Epithelial cell of esophagus (primary cell): ENCODE data around the gene SLC51A.

Source experiments
- DNase-seq: peaks from one replicate; pipeline ENCODE4 v3.0.0; 2010; ENCODE audit warnings: low read depth
- H3K4me3 ChIP-seq: 2 replicates; pipeline ENCODE4 v1.5.1; 2011; ENCODE audit warnings: mild to moderate bottlenecking, low read length, control low read depth
- TF ChIP-seq, protein P1 (sequence below): IDR thresholded peaks from 2 replicates; pipeline ENCODE4 v1.5.1; 2011; ENCODE audit warnings: low read depth, mild to moderate bottlenecking, low read length, control low read depth, inconsistent platforms; ENCODE audit not compliant: insufficient read depth; ENCODE audit errors: missing control alignments

Gene SLC51A

GRCh38 chr3:196280689-196281440 lies 64.5 kb downstream of the SLC51A start:
- no peak for DNase-seq
- TF ChIP-seq, protein P1, sequence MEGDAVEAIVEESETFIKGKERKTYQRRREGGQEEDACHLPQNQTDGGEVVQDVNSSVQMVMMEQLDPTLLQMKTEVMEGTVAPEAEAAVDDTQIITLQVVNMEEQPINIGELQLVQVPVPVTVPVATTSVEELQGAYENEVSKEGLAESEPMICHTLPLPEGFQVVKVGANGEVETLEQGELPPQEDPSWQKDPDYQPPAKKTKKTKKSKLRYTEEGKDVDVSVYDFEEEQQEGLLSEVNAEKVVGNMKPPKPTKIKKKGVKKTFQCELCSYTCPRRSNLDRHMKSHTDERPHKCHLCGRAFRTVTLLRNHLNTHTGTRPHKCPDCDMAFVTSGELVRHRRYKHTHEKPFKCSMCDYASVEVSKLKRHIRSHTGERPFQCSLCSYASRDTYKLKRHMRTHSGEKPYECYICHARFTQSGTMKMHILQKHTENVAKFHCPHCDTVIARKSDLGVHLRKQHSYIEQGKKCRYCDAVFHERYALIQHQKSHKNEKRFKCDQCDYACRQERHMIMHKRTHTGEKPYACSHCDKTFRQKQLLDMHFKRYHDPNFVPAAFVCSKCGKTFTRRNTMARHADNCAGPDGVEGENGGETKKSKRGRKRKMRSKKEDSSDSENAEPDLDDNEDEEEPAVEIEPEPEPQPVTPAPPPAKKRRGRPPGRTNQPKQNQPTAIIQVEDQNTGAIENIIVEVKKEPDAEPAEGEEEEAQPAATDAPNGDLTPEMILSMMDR, result no peak

DNA sequence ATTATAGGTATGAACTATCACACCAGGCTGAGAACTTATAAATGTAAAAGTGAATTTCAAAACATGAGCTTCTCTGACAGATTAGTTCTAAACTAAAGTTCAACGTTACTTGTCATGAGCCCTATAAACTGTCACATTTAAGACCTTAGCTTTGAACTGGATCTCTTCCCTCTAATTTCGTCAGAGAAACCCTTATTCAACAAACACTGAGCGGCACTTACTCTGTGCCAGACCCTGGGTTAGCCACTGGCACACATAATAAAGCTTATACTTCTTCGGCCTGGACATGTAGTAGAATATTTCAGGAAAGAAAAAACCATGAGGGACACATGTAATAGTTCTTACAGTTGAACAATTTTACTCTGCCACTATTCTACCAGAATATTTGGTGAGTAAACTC lies 65.6 kb downstream of the SLC51A start:
- DNase-seq, result no peak
- H3K4me3 ChIP-seq, result no peak overlapping the region
- TF ChIP-seq, protein P1, result no peak

More at GRCh38 chr3:196280689-196281440, 64.5 kb downstream of the SLC51A start:
- no peak overlapping the region for H3K4me3 ChIP-seq
